IMR-90 (cell line): ENCODE data around the gene ETV6. TPM values are rescaled to one million over a fixed set of nuclear protein-coding genes. Genes with fewer than 3 reads are reported as not detected.

Experiments used
- ATAC-seq: fragments of 200-7000 bp; cut with Tn5 transposase; 2 replicates; pipeline ENCODE4 v1.9.1; 2020; ENCODE audit warnings: low read depth, mild to moderate bottlenecking, moderate library complexity
- BruUV-seq: library from RNA; stranded (reverse); fragments of 400-500 nt; replicated peaks from 2 replicates; lab custom pipeline; 2021; lab: Mats Ljungman, UMichigan
- CTCF ChIA-PET: fragments of 300-600 bp; formaldehyde crosslinking; extraction: SDS; loops from one replicate; lab custom pipeline; 2021; ENCODE audit warnings: antibody characterized with exemption; lab: Yijun Ruan, JAX
- POLR2A ChIA-PET: fragments of 300-600 bp; sonication (Branson Sonifier 250); formaldehyde crosslinking; loops from one replicate; lab custom pipeline; 2022; ENCODE audit warnings: antibody characterized with exemption; ENCODE audit not compliant: unreplicated experiment; lab: Charles Lee
- DNase-seq: peaks from one replicate; pipeline ENCODE4 v3.0.0; 2013
- H2AFZ ChIP-seq: replicated peaks from 2 replicates; pipeline ENCODE3; 2013; ENCODE audit warnings: low read length, mild to moderate bottlenecking; ENCODE audit not compliant: poor library complexity
- H2AK5ac ChIP-seq: 2 replicates; pipeline ENCODE4 v1.6.1; 2013; ENCODE audit warnings: low read depth, low read length, inconsistent platforms
- H2AK9ac ChIP-seq: replicated peaks from 2 replicates; pipeline ENCODE3; 2013; ENCODE audit warnings: mild to moderate bottlenecking, low read depth, low read length, moderate library complexity; ENCODE audit not compliant: poor library complexity
- H2BK120ac ChIP-seq: 2 replicates; pipeline ENCODE4 v1.6.1; 2013; ENCODE audit warnings: low read depth, low read length, inconsistent platforms
- H2BK15ac ChIP-seq: 3 replicates; pipeline ENCODE4 v1.6.1; 2013; ENCODE audit warnings: low read depth, low read length, inconsistent platforms
- H2BK20ac ChIP-seq: 2 replicates; pipeline ENCODE4 v1.6.1; 2013; ENCODE audit warnings: low read depth, mild to moderate bottlenecking, inconsistent platforms, low read length, moderate library complexity
- H2BK5ac ChIP-seq: 2 replicates; pipeline ENCODE4 v1.6.1; 2013; ENCODE audit warnings: mild to moderate bottlenecking, low read depth, low read length, inconsistent platforms; ENCODE audit not compliant: poor library complexity, severe bottlenecking
- H3K14ac ChIP-seq: replicated peaks from 2 replicates; pipeline ENCODE4 v1.6.1; 2013; ENCODE audit warnings: low read depth, low read length, inconsistent platforms
- H3K18ac ChIP-seq: 2 replicates; pipeline ENCODE4 v1.6.1; 2013; ENCODE audit warnings: low read depth, low read length, control low read depth
- H3K23ac ChIP-seq: 2 replicates; pipeline ENCODE4 v1.6.1; 2013; ENCODE audit warnings: low read depth, low read length, inconsistent platforms
- H3K27ac ChIP-seq: 2 replicates; pipeline ENCODE4 v1.5.1; 2013; ENCODE audit warnings: mild to moderate bottlenecking, control low read depth, low read length; ENCODE audit not compliant: insufficient read depth
- H3K27me3 ChIP-seq: 2 replicates; pipeline ENCODE4 v1.6.1; 2013; ENCODE audit warnings: low read length; ENCODE audit not compliant: control insufficient read depth, insufficient read depth
- H3K36me3 ChIP-seq: 2 replicates; pipeline ENCODE4 v1.6.1; 2013; ENCODE audit warnings: low read length, mixed read lengths; ENCODE audit not compliant: control insufficient read depth, insufficient read depth
- H3K4ac ChIP-seq: 2 replicates; pipeline ENCODE4 v1.6.1; 2013; ENCODE audit warnings: low read depth, low read length, inconsistent platforms
- H3K4me1 ChIP-seq: 2 replicates; pipeline ENCODE4 v1.6.1; 2013; ENCODE audit warnings: low read length, mixed read lengths; ENCODE audit not compliant: control insufficient read depth, insufficient read depth
- H3K4me2 ChIP-seq: 2 replicates; pipeline ENCODE4 v1.6.1; 2013; ENCODE audit warnings: low read depth, mild to moderate bottlenecking, control low read depth, low read length, moderate library complexity
- H3K4me3 ChIP-seq: 2 replicates; pipeline ENCODE4 v1.5.1; 2013; ENCODE audit warnings: low read depth, mild to moderate bottlenecking, control low read depth, low read length, moderate library complexity; ENCODE audit not compliant: insufficient read depth
- H3K56ac ChIP-seq: 2 replicates; pipeline ENCODE4 v1.6.1; 2013; ENCODE audit warnings: low read length, inconsistent platforms; ENCODE audit not compliant: insufficient read depth; ENCODE audit errors: extremely low read depth
- H3K79me1 ChIP-seq, 2 experiments: 2 replicates each; pipeline ENCODE4 v1.6.1; 2013; ENCODE audit warnings: low read length in 2 of 2, inconsistent platforms in 1 of 2, low read depth in 1 of 2
- H3K9ac ChIP-seq: 2 replicates; pipeline ENCODE4 v1.6.1; 2013; ENCODE audit warnings: low read depth, low read length, control low read depth
- H3K9me1 ChIP-seq: 2 replicates; pipeline ENCODE4 v1.6.1; 2013; ENCODE audit warnings: low read length, inconsistent platforms; ENCODE audit not compliant: insufficient read depth
- H3K9me3 ChIP-seq: 2 replicates; pipeline ENCODE4 v1.6.1; 2013; ENCODE audit warnings: low read length; ENCODE audit not compliant: control insufficient read depth, insufficient read depth
- H4K20me1 ChIP-seq: 2 replicates; pipeline ENCODE4 v1.6.1; 2013; ENCODE audit warnings: low read length, inconsistent platforms; ENCODE audit not compliant: insufficient read depth
- H4K5ac ChIP-seq: 2 replicates; pipeline ENCODE4 v1.6.1; 2013; ENCODE audit warnings: mild to moderate bottlenecking, low read depth, low read length, control low read depth
- H4K8ac ChIP-seq, 2 experiments: 2 replicates each; pipeline ENCODE4 v1.6.1; 2013; ENCODE audit warnings: low read depth in 2 of 2, low read length in 2 of 2, control low read depth in 1 of 2, inconsistent platforms in 1 of 2
- H4K91ac ChIP-seq: 2 replicates; pipeline ENCODE4 v1.6.1; 2013; ENCODE audit warnings: low read depth, low read length, inconsistent platforms; ENCODE audit not compliant: insufficient read depth
- BHLHE40 ChIP-seq: fragments of 150-350 bp; IDR thresholded peaks from 2 replicates; pipeline ENCODE4 v1.6.1; 2016; ENCODE audit warnings: mild to moderate bottlenecking, low read depth, low read length
- CEBPB ChIP-seq: IDR thresholded peaks from 2 replicates; pipeline ENCODE4 v1.6.1; 2012; ENCODE audit warnings: low read depth, low read length, improper control_type of control experiment
- CHD1 ChIP-seq: IDR thresholded peaks from 2 replicates; pipeline ENCODE4 v1.6.1; 2012; ENCODE audit warnings: low read depth, low read length, improper control_type of control experiment
- CTCF ChIP-seq: conservative IDR thresholded peaks from 2 replicates; pipeline ENCODE4 v1.5.1; 2012; ENCODE audit warnings: mild to moderate bottlenecking, low read depth, low read length, improper control_type of control experiment
- ELK1 ChIP-seq: fragments of 150-350 bp; IDR thresholded peaks from 2 replicates; pipeline ENCODE4 v1.6.1; 2016; ENCODE audit warnings: low read depth, mild to moderate bottlenecking, low read length, moderate library complexity, borderline replicate concordance
- FOS ChIP-seq: fragments of 150-350 bp; IDR thresholded peaks from 2 replicates; pipeline ENCODE4 v1.6.1; 2016; ENCODE audit warnings: low read depth, low read length
- MAFK ChIP-seq: IDR thresholded peaks from 2 replicates; pipeline ENCODE4 v1.6.1; 2012; ENCODE audit warnings: low read depth, low read length, improper control_type of control experiment
- MAZ ChIP-seq: IDR thresholded peaks from 2 replicates; pipeline ENCODE4 v1.6.1; 2012; ENCODE audit warnings: low read depth, mild to moderate bottlenecking, low read length, improper control_type of control experiment, moderate library complexity, borderline replicate concordance
- MXI1 ChIP-seq: IDR thresholded peaks from 2 replicates; pipeline ENCODE4 v1.6.1; 2012; ENCODE audit warnings: low read depth, mild to moderate bottlenecking, low read length, moderate library complexity, borderline replicate concordance
- NFE2L2 ChIP-seq: fragments of 150-350 bp; IDR thresholded peaks from 2 replicates; pipeline ENCODE4 v1.6.1; 2016; ENCODE audit warnings: low read depth, mild to moderate bottlenecking, low read length
- POLR2A ChIP-seq: IDR thresholded peaks from 2 replicates; pipeline ENCODE4 v1.6.1; 2012; ENCODE audit warnings: mild to moderate bottlenecking, low read depth, low read length
- RAD21 ChIP-seq: IDR thresholded peaks from 2 replicates; pipeline ENCODE4 v1.6.1; 2012; ENCODE audit warnings: low read length, improper control_type of control experiment
- RCOR1 ChIP-seq: IDR thresholded peaks from 2 replicates; pipeline ENCODE4 v1.6.1; 2012; ENCODE audit warnings: mild to moderate bottlenecking, low read length, improper control_type of control experiment; ENCODE audit not compliant: insufficient replicate concordance
- RFX5 ChIP-seq: IDR thresholded peaks from 2 replicates; pipeline ENCODE4 v1.8.0; 2012; ENCODE audit warnings: low read depth, mild to moderate bottlenecking, low read length, moderate library complexity
- SMC3 ChIP-seq: fragments of 150-350 bp; IDR thresholded peaks from 2 replicates; pipeline ENCODE4 v1.6.1; 2016; ENCODE audit warnings: low read depth, mild to moderate bottlenecking, antibody characterized with exemption, low read length, moderate library complexity
- WGBS, 2 experiments: methylation state at CpG; one replicate each; pipeline versions ENCODE4 v1.1.5 to v1.1.7; 2013; ENCODE audit warnings: missing lambda C conversion rate in 2 of 2; ENCODE audit not compliant: insufficient read length in 1 of 2; ENCODE audit errors: extremely low coverage in 2 of 2; 5-methylcytosine and 5-hydroxymethylcytosine counted together
- dilution Hi-C: fragments of 300-500 bp; cut with HindIII; formaldehyde crosslinking; loops from one replicate; pipeline ENCODE4 v1.14.3; 2018; ENCODE audit warnings: low sequenced_read_pairs; ENCODE audit not compliant: unreplicated experiment
- in situ Hi-C: fragments of 300-500 bp; cut with MboI; formaldehyde crosslinking; loops from 3 replicates; pipeline ENCODE4 v1.14.3; 2019; ENCODE audit warnings: low sequenced_read_pairs, inconsistent platforms, mixed read lengths
- intact Hi-C: fragments of 100-400 bp; cut with micrococcal nuclease; formaldehyde crosslinking; loops from 2 replicates; pipeline ENCODE4 v1.10.0; 2022
- polyA plus RNA-seq, 3 experiments: library from polyadenylated mRNA; depleted of rRNA; stranded (reverse); fragments of >200 nt; gene quantifications; 2 replicates each; pipeline ENCODE4 v1.2.3, GENCODE V29; 2012; ENCODE audit warnings: low replicate concordance in 1 of 3
- total RNA-seq: library from RNA; depleted of rRNA; stranded (reverse); fragments of >200 nt; gene quantifications from 2 replicates; pipeline ENCODE4 v1.2.3, GENCODE V29; 2012
- TF ChIP-seq, protein P1 (sequence below): fragments of 150-350 bp; IDR thresholded peaks from 2 replicates; pipeline ENCODE4 v1.6.1; 2017; ENCODE audit warnings: mild to moderate bottlenecking, antibody characterized with exemption, low read length, low read depth

ETV6 gene
- total and polyA plus RNA-seq, 2 of the 4 experiments (the other 2 are of a cell fraction) = 8.4 to 9.9 TPM

- H3K79me1 ChIP-seq = no peaks in the 10 kb centered on the region
- no peak overlapping the region for H2BK5ac ChIP-seq
- intact Hi-C loops = loop anchor here (5.0 kb wide), 1 partner anchor 37 kb away; no protein-coding TSS in a partner anchor
- H3K4ac ChIP-seq = no peak overlapping the region
- no peaks in the 10 kb centered on the region for H3K27me3 ChIP-seq
- ChIA-PET CTCF (no interaction called here), POLR2A (no interaction called here)
- H3K23ac ChIP-seq = no peak overlapping the region
- H3K4me3 ChIP-seq = no peak overlapping the region
- H2AK9ac ChIP-seq = no peak overlapping the region
- H3K36me3 ChIP-seq = no peaks in the 10 kb centered on the region
- DNase-seq (no peak), ATAC-seq (no peak)
- H4K5ac ChIP-seq = no peak overlapping the region
- BruUV-seq = no TSS peak
- in situ Hi-C loops = no loop called here
- H3K14ac ChIP-seq = no peak overlapping the region
- H2BK20ac ChIP-seq = no peak overlapping the region
- no peak overlapping the region for H2AK5ac ChIP-seq
- H2AFZ ChIP-seq = no peak overlapping the region
- H4K20me1 ChIP-seq = no peaks in the 10 kb centered on the region
- no peak overlapping the region for H3K56ac ChIP-seq
- H2BK15ac ChIP-seq = no peak overlapping the region
- no peak overlapping the region for H3K27ac ChIP-seq
- H3K9me3 ChIP-seq = peaks cover 5% of the 10 kb centered on the region
- H4K8ac ChIP-seq = no peak overlapping the region
- no peak overlapping the region for H3K18ac ChIP-seq
- no peaks in the 10 kb centered on the region for H3K9me1 ChIP-seq
- H3K4me1 ChIP-seq = no peaks in the 10 kb centered on the region
- no peak overlapping the region for H2BK120ac ChIP-seq
- no peak overlapping the region for H3K4me2 ChIP-seq
- 100% methylated on average over 1 of the region's 6 CpGs; no CpG with 5 or more reads in 1 of the 2 experiments for WGBS, 2 experiments
- dilution Hi-C loops = no loop called here
- H3K9ac ChIP-seq = no peak overlapping the region
- no peak for TF ChIP-seq FOS
- TF ChIP-seq POLR2A = no peak
- TF ChIP-seq, protein P1, sequence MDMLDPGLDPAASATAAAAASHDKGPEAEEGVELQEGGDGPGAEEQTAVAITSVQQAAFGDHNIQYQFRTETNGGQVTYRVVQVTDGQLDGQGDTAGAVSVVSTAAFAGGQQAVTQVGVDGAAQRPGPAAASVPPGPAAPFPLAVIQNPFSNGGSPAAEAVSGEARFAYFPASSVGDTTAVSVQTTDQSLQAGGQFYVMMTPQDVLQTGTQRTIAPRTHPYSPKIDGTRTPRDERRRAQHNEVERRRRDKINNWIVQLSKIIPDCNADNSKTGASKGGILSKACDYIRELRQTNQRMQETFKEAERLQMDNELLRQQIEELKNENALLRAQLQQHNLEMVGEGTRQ = no peak
- no peak for TF ChIP-seq BHLHE40
- no peak for TF ChIP-seq ELK1
- no peak for TF ChIP-seq CHD1
- TF ChIP-seq RAD21 = no peak
- TF ChIP-seq MAFK = no peak
- TF ChIP-seq RCOR1 = no peak
- TF ChIP-seq MAZ = no peak
- no peak for TF ChIP-seq MXI1
- no peak for TF ChIP-seq NFE2L2
- no peak for TF ChIP-seq CEBPB
- TF ChIP-seq CTCF = no peak
- no peak for TF ChIP-seq SMC3
- no peak for TF ChIP-seq RFX5
- no peak overlapping the region for H4K91ac ChIP-seq
Observed at GRCh38 chr12:11633968-11634367, 15.5 kb upstream of the ETV6 start.
